Jurkat, Clone E6-1 (cell line): ENCODE data around the gene ZNF557.

Experiments
- DNase-seq: peaks from one replicate; pipeline ENCODE4 v3.0.0-alpha.2; 2011; ENCODE audit warnings: low read depth, low spot score
- H3K4me3 ChIP-seq: 2 replicates; pipeline ENCODE4 v1.5.1; 2011; ENCODE audit warnings: mild to moderate bottlenecking, low read length, control low read depth, moderate library complexity

ZNF557 gene

DNA sequence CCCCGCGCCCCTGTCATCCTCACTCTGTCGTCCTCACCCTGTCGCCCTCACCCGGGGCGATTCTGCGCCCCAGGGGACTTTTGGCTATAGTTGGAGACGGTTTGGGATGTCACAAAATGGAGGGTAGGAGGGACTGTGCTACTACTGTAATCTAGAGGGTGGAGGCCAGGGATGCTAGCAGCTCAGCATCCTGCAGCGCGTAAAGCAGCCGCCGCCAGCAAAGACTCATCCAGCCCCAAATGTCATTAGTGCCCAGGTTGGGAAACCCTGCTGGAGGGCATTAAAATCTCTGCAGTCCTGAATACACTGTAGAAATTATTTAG, 362 bp downstream of the ZNF557 start:
- H3K4me3 ChIP-seq, result peak overlapping the region; percentile 93
- no peak for DNase-seq

DNA sequence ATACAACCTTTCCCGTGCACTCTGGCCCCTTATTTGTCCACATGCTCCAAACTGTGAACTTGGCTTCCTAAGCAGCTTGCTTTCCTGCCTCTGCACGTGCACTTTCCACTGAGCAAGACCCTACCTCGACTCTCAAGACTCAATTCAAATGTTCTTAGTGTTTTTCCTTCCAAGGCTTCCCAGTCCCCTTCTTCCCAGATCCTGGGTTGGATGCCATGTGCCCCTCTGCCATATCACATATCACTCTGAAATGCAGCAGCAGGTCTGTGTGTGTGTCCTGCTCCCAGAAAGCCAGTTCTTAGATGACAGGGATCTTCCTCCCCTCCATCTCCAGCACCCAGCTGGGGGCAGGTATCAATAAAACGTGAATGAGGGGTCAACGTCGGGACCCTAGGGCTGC, 3.0 kb downstream of the ZNF557 start:
- DNase-seq, result no peak
- no peak overlapping the region for H3K4me3 ChIP-seq

- no peak for DNase-seq
- H3K4me3 ChIP-seq, result no peak overlapping the region
These were observed 5.3 kb downstream of the ZNF557 start for GRCh38 chr19:7074705-7075282.

GRCh38 chr19:7076151-7076550, 6.6 kb downstream of the ZNF557 start:
- no peak for DNase-seq
- H3K4me3 ChIP-seq, result no peak overlapping the region

DNA sequence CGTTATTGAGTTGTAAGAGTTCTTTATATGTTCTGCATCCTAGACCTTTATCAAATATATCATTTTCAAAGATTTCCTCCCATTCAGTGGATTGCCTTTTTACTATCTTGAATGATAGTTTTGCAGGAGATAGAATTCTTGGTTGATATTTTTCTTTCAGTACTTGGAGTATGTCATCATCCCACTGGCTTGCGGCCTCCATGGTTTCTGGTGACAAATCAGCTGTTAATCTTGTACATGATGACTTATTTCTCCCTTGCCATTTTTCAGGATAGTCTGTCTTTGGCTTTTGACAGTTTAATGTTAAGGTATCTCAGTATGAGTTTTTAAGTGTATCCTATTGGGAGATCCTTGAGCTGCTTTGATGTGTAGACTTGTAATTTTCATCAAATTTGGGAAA, 8.5 kb downstream of the ZNF557 start:
- no peak for DNase-seq
- no peak overlapping the region for H3K4me3 ChIP-seq

- DNase-seq, result no peak
- H3K4me3 ChIP-seq, result no peak overlapping the region
These were observed 13.8 kb downstream of the ZNF557 start for GRCh38 chr19:7083076-7083956.

DNA sequence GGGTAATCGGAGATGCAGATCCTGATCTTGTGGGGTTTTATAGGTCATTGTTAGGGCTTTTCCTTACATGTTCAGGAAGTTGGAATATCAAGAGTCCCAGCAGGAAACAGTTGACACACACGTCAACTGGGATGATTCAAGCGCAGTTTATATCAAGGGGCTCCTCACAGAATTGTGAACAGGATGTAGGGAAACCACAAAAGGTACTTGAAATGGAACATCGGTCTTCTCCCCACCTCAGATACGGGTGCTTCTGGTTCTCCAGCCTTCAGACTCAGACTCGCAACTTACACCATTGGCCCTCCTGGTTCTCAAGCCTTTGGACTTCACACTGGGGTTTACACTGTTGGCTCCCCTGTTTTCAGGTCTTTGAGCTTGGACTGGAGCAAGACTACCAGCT, 19.5 kb downstream of the ZNF557 start:
- peak; percentile 68 for DNase-seq
- H3K4me3 ChIP-seq, result no peak overlapping the region

DNA sequence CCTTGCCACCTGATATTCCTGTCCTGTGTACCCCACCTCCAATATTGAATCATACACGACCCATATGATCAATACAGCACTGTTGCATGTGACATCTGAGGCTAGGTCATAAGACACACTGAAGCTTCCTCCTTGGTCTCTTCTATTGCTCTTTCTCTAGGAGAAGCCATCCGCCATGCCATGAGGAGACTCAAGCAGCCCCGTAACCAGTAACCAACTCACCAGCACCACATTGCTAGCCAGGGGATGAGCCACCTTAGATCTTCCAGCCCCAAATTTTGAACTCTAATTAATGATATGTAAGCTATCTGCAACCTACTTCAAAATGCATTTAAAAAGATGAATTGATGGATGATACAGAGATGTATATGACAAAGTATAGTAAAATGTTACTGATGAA, 28.6 kb downstream of the ZNF557 start:
- H3K4me3 ChIP-seq, result peak overlapping the region; percentile 76; the same call in 1 of the 2 replicates
- DNase-seq, result no peak

DNA sequence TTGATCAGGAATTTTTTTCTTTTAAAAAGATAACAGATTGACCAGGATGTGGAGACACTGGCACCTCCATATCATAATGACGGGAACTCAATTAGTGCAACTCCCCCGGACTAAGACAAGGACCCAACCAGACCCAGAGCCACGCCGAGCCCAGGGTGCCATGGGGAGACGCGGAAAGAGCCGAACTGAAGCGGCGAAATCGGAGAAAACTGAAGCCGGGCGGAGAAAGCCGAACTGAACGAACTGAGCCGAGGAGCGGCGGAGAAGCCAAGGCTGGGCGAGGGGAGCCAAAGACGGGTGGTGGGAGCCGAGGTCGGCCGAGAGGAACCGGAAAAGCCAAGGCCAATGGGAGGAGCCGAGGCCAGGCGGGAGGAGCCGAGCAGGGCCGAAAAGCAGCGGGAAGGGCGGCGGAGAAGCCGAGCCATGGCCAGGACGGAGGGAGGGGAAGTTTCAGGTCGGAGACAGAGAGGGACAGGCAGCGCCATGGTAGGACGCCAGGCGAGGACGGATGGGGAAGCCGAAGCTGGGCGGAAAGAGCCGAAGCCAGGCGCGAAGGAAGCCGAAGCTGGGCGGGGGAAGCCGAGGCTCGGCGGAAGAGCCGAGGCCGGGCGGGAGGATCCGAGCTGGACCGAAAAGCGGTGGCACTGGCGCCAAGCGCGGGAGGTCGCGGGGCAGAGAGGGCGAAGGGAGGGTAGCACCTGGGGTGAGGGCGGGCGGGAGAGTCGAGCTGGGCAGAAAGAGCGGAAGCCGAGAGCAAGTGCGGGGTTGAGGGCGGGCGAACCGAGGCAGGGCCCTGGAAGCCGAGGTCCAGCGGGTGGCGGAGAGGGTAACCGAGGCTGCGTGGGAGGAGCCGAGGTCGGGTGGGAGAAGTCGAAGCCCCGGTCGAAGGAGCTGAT, 29.4 kb downstream of the ZNF557 start:
- peak overlapping the region; percentile 76 for H3K4me3 ChIP-seq
- DNase-seq, result peak; percentile 86

GRCh38 chr19:7099597-7099921, 30.1 kb downstream of the ZNF557 start:
- peak overlapping the region; percentile 76 for H3K4me3 ChIP-seq
- no peak for DNase-seq

DNA sequence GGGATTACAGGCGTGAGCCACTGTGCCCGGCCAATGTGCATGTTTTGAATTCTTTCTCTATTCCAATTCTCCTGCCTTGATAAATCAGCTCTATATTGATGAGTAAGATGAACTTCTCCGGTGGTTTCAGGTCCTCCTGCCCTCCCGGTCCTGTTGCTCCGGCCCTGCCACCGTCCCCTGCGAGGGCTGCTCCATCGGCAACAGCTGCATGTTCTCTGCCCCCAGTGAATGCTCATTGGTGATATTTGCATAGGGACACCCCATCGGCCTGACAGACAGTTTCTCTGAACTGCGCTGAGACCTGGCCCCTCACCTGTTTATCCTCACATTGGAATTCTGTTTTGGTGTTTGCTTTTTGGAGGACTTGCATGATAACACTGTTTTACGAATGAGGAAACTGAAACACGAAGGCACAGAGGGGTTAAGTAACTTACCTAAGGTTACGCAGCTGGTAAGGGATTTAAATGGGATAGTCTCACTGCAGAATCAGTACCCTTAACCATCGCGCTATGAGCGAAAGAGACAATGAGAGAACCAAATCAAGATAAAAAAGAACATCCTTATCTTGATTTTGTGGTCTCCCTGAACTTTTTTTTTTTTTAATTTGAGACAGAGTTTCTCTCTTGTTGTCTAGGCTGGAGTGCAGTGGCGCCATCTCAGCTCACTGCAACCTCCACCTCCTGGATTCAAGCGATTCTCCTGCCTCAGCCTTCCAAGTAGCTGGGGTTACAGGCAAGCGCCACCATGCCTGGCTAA, 32.2 kb downstream of the ZNF557 start:
- DNase-seq, result peak; percentile 75
- H3K4me3 ChIP-seq, result no peak overlapping the region

- no peak for DNase-seq
- no peak overlapping the region for H3K4me3 ChIP-seq
These were observed 35.4 kb downstream of the ZNF557 start for GRCh38 chr19:7104747-7105447.

GRCh38 chr19:7106711-7107657, 37.5 kb downstream of the ZNF557 start:
- no peak for DNase-seq
- no peak overlapping the region for H3K4me3 ChIP-seq

DNA sequence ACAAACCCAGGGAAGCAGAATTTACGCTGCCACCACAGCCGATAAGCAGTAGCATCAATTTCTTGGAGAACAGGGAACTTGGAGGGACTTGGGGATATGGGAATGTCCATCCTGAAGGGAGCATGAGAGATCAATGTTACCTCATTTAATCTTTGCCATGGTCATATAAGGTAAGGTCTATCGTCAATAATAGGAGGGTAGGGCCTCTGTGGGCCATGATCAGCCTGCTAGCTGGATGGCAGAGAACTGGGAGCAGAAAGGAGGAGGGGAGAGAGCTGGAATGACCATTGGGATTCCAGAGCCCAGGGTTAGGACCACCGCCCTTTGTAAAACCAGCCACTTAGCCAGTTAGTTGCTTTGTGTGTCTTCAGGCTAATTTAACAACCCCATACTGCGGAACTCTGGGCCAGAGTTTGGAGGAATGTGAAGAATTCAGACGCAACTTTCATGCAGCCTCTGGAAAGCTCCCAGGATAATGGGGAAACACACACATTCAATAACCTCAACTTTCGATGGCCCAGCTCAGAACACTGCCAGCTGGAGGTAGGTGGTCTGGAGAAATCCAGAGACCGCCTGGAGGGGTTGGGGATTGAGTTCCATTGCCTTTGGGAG, 40.3 kb downstream of the ZNF557 start:
- no peak overlapping the region for H3K4me3 ChIP-seq
- no peak for DNase-seq

- no peak for DNase-seq
- no peak overlapping the region for H3K4me3 ChIP-seq
These were observed 43.2 kb downstream of the ZNF557 start for GRCh38 chr19:7112675-7113074.

DNA sequence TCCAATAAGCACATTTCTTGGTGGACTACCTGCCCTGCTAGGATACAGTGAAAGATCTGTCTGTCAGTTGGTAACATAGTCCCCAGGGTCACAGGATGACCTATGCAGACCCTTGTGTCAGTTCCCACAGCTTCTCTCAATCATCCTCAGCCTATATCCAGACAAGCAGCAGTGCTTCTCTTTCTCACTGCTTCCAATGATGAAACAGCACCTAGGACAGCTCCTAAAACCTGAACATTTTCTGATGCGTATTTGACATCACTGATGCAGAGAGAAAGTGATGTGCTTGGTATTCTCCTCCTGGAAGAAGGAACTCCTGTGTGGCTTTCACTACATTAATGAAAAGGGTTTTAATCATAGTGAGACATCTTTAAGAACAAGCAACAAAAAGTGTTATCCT, 43.7 kb downstream of the ZNF557 start:
- no peak overlapping the region for H3K4me3 ChIP-seq
- DNase-seq, result no peak

GRCh38 chr19:7115721-7116120, 46.2 kb downstream of the ZNF557 start:
- DNase-seq, result no peak
- H3K4me3 ChIP-seq, result no peak overlapping the region
